HG03354 (cell line): ENCODE results near the gene EEF1A1.
"Not testable (repeated sequence)": the region's sequence is repeated elsewhere in the genome, so short reads cannot be mapped to it uniquely, and the experiment has no call there.

Experiments used
- ATAC-seq: cut with Tn5 transposase; IDR thresholded peaks from one replicate; pipeline ENCODE4 v1.9.1; 2021; ENCODE audit warnings: mild to moderate bottlenecking; ENCODE audit not compliant: unreplicated experiment, poor library complexity, severe bottlenecking

Gene EEF1A1

GRCh38 chr6:73508776-73509175, 12.1 kb downstream of the EEF1A1 start:
- no peak for ATAC-seq

GRCh38 chr6:73506246-73506645, 14.6 kb downstream of the EEF1A1 start:
- no peak for ATAC-seq

DNA sequence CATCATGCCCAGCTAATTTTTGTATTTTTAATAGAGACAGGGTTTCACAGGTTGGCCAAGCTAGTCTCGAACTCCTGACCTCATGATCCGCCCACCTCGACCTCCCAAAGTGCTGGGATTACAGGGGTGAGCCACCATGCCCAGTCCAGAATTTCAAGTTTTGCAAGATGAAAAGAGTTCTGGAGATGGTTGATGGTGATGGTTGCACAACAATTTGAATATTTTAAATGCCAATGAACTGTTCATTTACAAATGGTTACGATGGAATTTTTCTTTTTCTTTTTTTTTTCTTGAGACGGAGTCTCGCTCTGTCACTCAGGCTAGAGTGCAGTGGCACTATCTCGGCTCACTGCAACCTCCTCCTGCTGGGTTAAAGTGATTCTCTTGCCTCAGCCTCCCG, 15.1 kb downstream of the EEF1A1 start:
- ATAC-seq, result not testable (repeated sequence)

- ATAC-seq, result no peak
Measured at GRCh38 chr6:73505142-73505541, 15.7 kb downstream of the EEF1A1 start.

DNA sequence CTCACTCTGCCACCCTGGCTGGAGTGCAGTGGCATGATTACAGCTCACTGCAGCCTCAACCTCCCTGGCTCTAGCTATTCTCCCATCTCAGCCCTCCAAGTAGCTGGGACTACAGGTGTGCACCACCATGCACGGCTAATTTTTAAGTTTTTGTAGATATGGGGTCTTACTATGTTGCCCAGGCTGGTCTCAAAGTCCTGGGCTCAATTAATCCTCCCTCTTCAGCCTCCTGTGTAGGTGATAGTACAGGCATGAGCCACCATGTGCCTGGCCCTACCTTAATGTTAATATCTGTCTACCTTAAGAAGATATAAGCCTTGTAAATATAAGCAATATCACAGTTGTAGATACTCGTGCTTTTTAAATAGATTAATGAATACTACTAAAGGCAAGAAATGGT, 16.7 kb downstream of the EEF1A1 start:
- ATAC-seq, result no peak

GRCh38 chr6:73503027-73503772, 17.6 kb downstream of the EEF1A1 start:
- no peak for ATAC-seq

GRCh38 chr6:73497915-73498314, 22.9 kb downstream of the EEF1A1 start:
- ATAC-seq, result no peak

- ATAC-seq, result no peak
Measured at GRCh38 chr6:73491377-73491776, 29.5 kb downstream of the EEF1A1 start.

DNA sequence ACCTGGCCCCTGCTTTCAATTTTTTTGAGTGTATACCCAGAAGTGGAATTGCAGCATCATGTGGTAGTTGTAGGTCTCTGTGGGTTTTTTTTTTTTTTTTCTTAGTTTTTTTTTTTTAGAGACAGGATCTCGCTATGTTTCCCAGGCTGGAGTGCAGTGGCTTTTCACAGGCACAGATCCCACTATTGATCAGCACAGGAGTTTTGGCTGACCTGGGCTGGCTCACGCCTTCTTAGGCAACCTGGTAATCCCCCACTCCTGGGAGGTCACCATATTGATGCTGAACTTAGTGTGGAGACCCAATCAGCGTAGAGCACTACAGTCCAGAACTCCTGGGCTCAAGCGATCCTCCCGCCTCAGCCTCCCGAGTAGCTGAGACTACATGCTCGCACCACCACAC, 33.4 kb downstream of the EEF1A1 start:
- ATAC-seq, result no peak

- no peak for ATAC-seq
Measured at GRCh38 chr6:73484438-73484837, 36.4 kb downstream of the EEF1A1 start.

- ATAC-seq, result no peak
Measured at GRCh38 chr6:73481969-73482368, 38.9 kb downstream of the EEF1A1 start.

DNA sequence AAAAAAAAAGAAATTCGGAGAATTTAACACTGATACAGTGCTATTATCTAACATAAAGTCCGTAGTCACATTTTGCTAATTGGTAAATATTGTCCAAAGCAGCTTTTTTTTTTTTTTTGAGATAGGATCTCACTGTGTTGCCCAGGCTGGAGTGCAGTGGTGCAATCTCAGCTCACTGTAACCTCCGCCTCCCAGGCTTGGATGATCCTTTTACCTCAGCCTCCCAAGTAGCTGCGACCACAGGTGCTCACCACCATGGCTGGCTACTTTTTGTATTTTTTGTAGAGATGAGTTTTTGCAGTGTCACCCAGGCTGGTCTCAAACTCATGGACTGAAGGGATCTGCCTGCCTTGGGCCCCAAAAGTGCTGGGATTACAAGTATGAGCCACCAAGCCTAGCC, 43.4 kb downstream of the EEF1A1 start:
- ATAC-seq, result no peak

- ATAC-seq, result no peak
Measured at GRCh38 chr6:73476723-73477122, 44.1 kb downstream of the EEF1A1 start.

GRCh38 chr6:73471686-73472290, 49.0 kb downstream of the EEF1A1 start:
- ATAC-seq, result peak; percentile 97
